ENCODE data around the gene SLC4A5. TPM values are rescaled to one million over a fixed set of nuclear protein-coding genes. Genes with fewer than 3 reads are reported as not detected.

SLC4A5 gene
- total RNA-seq, 1 donor from 2014 or later = 4.2 TPM

- Mint-ChIP-seq H3K36me3 (ENCODE audit: low read depth, unreplicated experiment) (peaks cover 79% of the 10 kb centered on the region), H3K4me3 (ENCODE audit: unreplicated experiment) (peak overlapping the region; percentile 38), H3K27me3 (ENCODE audit: unreplicated experiment) (peaks cover 17% of the 10 kb centered on the region), H3K9me3 (ENCODE audit: unreplicated experiment) (no peaks in the 10 kb centered on the region), H3K4me1 (ENCODE audit: unreplicated experiment) (peaks cover 14% of the 10 kb centered on the region), H3K27ac (ENCODE audit: unreplicated experiment) (peak overlapping the region; percentile 70)
- no peak for TF ChIP-seq CTCF (IDR thresholded peaks at IDR 0.05; ENCODE audit: unreplicated experiment)
- DNase-seq (ENCODE audit: low spot score) = no peak
Measured at GRCh38 chr2:74368499-74368898, 25.3 kb upstream of the SLC4A5 start.

GRCh38 chr2:74367789-74368188 is 24.6 kb upstream of the SLC4A5 start:
- peaks cover 17% of the 10 kb centered on the region for H3K27me3 Mint-ChIP-seq (ENCODE audit: unreplicated experiment)
- DNase-seq (ENCODE audit: low spot score) = no peak
- H3K4me1 Mint-ChIP-seq (ENCODE audit: unreplicated experiment) = peaks cover 8% of the 10 kb centered on the region
- H3K27ac Mint-ChIP-seq (ENCODE audit: unreplicated experiment) = no peak overlapping the region
- no peak overlapping the region for H3K4me3 Mint-ChIP-seq (ENCODE audit: unreplicated experiment)
- TF ChIP-seq CTCF (IDR thresholded peaks at IDR 0.05; ENCODE audit: unreplicated experiment) = no peak
- H3K36me3 Mint-ChIP-seq (ENCODE audit: low read depth, unreplicated experiment) = peaks cover 82% of the 10 kb centered on the region
- no peaks in the 10 kb centered on the region for H3K9me3 Mint-ChIP-seq (ENCODE audit: unreplicated experiment)

- Mint-ChIP-seq H3K27ac (ENCODE audit: unreplicated experiment) (no peak overlapping the region), H3K4me1 (ENCODE audit: unreplicated experiment) (peaks cover 1% of the 10 kb centered on the region), H3K9me3 (ENCODE audit: unreplicated experiment) (no peaks in the 10 kb centered on the region), H3K4me3 (ENCODE audit: unreplicated experiment) (peak overlapping the region; percentile 32), H3K27me3 (ENCODE audit: unreplicated experiment) (peaks cover 16% of the 10 kb centered on the region), H3K36me3 (ENCODE audit: low read depth, unreplicated experiment) (peaks cover 77% of the 10 kb centered on the region)
- no peak for TF ChIP-seq CTCF (IDR thresholded peaks at IDR 0.05; ENCODE audit: unreplicated experiment)
- DNase-seq (ENCODE audit: low spot score) = no peak
Measured at GRCh38 chr2:74366036-74366435, 22.8 kb upstream of the SLC4A5 start.

- Mint-ChIP-seq H3K27me3 (ENCODE audit: unreplicated experiment) (peaks cover 15% of the 10 kb centered on the region), H3K4me1 (ENCODE audit: unreplicated experiment) (no peaks in the 10 kb centered on the region), H3K36me3 (ENCODE audit: low read depth, unreplicated experiment) (peaks cover 74% of the 10 kb centered on the region), H3K27ac (ENCODE audit: unreplicated experiment) (no peak overlapping the region), H3K4me3 (ENCODE audit: unreplicated experiment) (peak overlapping the region; percentile 84), H3K9me3 (ENCODE audit: unreplicated experiment) (no peaks in the 10 kb centered on the region)
- no peak for DNase-seq (ENCODE audit: low spot score)
- no peak for TF ChIP-seq CTCF (IDR thresholded peaks at IDR 0.05; ENCODE audit: unreplicated experiment)
Measured at GRCh38 chr2:74364533-74365505, 21.6 kb upstream of the SLC4A5 start.

- Mint-ChIP-seq H3K4me1 (ENCODE audit: unreplicated experiment) (no peaks in the 10 kb centered on the region), H3K36me3 (ENCODE audit: low read depth, unreplicated experiment) (peaks cover 71% of the 10 kb centered on the region), H3K27me3 (ENCODE audit: unreplicated experiment) (peaks cover 21% of the 10 kb centered on the region), H3K9me3 (ENCODE audit: unreplicated experiment) (no peaks in the 10 kb centered on the region), H3K4me3 (ENCODE audit: unreplicated experiment) (peak overlapping the region; percentile 72), H3K27ac (ENCODE audit: unreplicated experiment) (no peak overlapping the region)
- DNase-seq (ENCODE audit: low spot score) = no peak
- TF ChIP-seq CTCF (IDR thresholded peaks at IDR 0.05; ENCODE audit: unreplicated experiment) = no peak
Measured at GRCh38 chr2:74361327-74361726, 18.1 kb upstream of the SLC4A5 start.
